ENCODE measurements around the gene TAX1BP1.

The TAX1BP1 gene

DNA sequence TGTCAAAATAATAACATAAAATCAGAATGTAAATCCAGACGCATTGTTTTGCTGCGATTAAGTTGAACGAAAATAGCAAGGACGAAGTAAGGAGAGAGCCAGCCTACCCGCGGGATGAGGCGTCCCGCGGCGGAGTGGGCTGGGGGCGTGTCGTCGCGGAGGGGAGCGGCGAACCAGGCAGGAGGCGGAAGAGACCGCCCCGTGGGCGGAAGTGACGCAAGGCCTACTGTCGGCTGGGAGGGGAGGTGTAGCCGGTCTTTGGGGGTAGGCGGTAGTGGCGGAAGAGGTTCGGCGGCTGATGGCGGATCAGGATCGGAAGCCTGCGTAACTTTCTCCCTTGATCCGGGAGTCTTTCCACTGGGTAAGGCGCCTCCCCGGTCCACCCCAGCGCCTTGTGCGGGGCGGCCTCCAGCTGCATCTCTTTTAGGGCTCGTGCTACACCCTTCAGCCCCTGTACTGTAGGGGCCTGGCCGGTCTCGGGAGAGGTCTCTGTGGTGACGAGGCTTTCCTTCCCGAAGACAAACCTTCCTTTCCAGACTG lies at the start of gene TAX1BP1:
Gene TAX1BP1 (plus strand): TSS at position 254 of the 540 bp plus-strand sequence. CDS start 8,363 bp downstream, outside the sequence.
- peak; percentile 82 for DNase-seq

DNA sequence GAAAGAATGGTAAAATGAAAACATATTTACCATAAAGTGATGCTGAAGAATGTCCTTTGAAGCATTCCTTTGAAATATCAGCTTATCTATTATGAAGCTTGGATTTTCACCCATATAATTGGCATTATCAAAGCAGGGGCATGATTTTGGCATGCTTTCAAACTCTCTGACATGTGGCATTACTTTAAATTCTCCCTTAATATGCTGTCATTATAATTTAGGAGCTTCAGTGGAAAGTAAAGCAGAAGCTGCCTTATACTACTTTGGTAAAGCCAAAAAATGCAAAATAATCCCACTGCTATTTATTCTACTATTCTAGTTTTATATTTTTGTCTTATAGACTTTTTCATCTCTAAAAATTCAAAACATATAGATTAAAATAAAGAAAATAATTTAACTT lies 49.3 kb upstream of the TAX1BP1 start:
- DNase-seq: no peak

DNA sequence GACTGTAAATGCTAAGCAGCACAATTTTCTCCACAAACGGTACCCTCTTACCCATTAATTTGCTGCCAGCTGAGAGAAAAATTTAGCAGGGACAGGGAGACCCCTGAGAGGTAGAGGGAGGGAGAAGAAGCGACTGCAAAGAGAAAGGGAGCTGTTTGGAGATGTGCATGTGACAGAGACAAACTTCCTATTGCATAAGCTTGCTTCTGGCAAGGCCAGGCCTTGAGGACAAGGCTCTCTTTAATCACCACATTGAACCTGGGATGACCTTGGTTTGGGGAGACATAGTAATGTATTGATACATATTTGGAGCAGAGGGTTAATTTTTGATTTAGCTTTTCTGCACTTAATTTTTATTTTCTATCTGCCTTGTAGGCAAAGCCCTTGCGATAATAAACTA lies 46.2 kb upstream of the TAX1BP1 start:
- no peak for DNase-seq

DNA sequence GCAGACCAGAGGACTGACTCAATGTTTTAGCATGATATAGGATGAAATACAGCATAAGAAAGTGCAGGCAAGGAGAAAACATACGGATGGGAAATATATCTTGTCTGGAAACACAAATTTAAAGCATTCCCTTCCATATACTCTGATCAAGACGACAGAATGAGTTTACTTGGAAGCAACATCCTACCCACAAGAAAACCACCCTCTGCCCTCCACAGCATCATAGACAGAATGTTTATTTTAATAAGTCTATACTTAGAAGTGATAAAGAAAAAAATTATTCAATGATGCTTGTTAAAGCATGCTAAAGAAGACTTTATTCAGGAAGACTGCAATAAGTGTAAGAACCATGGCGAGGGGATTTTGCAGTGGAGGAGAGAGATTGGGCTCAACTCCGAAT lies 44.9 kb upstream of the TAX1BP1 start:
- no peak for DNase-seq

DNA sequence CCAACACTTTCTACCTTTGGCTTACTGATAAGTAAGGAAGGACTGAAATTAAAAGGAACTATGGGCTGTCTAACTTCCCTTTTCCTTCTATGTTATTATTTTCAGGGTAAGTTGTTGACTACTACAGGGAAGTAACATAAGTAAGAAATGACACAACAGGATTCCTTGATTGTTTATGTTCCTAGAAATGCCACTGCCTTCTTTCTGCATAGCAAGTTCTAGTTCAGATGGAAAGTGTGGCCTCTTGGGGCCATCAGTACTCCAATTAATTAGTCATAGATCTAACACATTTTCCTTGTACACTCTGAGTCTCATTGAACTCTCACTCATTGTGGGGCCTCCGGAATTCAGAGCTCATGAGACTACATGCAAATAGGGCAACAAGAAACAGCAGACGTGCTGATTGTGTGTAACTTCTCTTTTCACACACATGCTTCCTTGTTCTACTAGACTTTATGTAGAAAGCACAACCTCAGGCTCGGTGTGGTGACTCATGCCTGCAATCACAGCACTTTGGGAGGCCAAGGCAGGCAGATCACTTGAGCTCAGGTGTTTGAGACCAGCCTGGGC lies 42.0 kb upstream of the TAX1BP1 start:
- DNase-seq: no peak

DNA sequence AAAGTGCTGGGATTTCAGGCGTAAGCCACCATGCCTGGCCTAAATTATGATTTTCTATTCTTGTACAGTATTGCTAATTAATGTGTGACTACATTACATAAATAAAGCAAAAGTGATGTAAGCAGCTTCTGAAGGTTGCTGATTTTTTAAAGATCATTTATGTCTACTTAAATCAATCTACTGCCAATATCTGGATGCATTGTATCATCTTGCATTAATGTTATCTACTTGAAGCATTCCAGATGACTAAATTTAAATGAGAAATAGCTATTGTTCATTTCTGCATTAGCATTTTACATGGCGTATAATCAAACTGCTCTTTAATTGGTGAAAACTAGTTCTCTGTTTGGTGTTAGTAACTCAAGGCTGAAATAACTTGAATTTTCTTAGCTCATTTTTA lies 40.2 kb upstream of the TAX1BP1 start:
- DNase-seq: no peak

DNA sequence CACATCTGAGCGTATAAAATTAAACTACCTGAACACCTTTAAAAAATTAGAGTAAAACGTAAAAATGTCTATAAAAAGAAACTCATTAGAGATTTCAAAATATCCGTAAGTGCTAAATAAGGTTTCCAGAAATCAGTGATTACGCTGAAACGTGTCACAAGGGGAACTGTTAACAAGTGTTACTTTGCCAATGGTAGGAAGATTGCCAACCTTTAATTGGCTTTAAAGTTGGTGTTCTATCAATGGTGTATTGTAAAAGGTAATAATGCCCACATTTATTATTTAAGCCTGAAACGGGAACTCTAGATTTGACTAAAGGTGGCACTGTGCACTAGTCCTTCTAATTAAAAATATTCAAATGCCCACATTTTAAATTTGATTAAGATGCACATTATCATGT lies 39.5 kb upstream of the TAX1BP1 start:
- no peak for DNase-seq

DNA sequence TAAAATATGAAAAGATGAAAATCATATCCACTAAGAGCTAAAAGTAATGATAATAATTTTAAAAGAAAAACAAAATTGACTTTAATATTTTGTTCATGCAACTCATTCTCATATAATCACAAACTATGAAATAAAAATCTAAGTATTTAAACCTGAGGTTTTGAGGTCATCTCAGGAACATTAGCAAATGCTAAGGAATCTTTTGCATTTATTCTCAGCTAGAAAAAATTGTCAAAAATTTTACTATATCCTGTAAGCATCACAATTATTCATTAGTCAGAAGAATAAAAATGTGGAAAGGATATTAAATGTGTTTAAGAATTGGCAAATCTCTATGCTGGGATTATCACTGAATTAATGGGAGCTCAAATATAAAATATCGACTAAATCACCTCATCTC lies 36.8 kb upstream of the TAX1BP1 start:
- no peak for DNase-seq

DNA sequence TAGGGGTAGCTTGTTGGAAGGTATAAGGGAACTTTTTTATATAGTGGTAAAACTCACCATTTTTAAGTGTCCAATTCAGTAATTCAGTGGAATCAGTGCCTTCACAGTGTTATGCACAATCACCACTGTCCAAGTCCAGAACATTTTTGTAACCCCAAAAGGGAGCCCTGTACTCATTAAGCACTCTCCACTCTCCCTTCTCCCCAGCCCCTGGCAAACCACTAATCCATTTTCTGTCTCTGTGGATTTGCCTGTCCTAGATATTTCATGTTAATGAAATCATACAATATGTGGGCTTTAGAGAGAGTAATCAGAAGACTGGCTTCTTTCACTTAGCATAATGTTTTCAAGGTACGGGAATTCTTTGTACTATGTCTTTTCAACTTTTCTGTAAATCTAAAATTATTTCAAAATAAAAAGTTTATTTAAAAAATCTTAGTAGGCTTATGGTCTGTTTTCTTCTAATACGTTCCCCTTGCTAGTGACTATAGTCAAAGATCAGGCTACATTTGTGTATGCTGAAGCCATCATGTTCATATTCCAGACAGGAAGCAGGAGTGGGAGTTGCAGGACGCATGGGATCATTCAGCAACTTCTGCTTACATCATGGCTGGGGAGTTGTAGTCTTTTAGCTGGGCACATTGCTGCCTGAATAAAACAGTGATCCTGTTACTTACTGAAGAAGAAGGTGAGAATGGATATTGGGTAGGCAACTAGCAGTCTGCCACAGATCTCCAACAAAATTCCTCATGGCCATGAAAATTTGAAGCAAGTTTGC lies 35.4 kb upstream of the TAX1BP1 start:
- DNase-seq: no peak

DNA sequence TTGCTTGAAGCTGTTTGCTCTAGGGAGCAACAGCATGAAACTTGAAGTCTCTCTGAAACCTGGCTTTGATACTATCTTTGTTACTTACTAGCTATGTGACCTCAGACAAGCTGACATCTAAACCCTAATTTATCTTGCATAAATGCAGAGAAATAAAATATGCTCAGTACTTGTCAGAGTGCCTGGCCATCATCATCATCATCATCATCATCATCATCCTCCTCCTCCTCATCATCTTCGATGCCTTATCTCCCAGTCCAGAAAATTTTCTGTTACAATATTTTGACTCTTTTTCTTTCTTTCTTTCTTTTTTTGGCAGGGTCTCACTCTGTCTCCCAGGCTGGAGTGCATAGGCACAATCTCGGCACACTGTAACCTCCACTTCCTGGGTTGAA lies 34.8 kb upstream of the TAX1BP1 start:
- no peak for DNase-seq

DNA sequence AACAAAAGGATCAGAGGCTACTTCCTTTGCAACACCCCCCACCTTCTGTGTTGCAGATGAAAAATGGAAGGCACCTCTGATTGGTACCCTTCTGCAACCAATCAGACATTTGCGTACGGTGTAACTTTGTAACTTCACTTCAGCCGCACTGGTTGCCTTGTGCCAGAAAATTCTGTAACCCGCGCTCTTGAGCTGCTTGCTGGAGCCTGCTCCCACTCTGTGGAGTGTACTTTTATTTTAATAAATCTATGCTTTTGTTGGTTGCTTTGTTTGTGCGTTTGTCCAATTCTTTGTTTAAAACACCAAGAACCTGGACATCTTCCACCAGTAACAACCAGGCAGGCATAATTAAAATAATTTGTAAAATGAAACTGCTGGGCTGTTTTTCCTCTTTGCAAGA lies 31.5 kb upstream of the TAX1BP1 start:
- no peak for DNase-seq

DNA sequence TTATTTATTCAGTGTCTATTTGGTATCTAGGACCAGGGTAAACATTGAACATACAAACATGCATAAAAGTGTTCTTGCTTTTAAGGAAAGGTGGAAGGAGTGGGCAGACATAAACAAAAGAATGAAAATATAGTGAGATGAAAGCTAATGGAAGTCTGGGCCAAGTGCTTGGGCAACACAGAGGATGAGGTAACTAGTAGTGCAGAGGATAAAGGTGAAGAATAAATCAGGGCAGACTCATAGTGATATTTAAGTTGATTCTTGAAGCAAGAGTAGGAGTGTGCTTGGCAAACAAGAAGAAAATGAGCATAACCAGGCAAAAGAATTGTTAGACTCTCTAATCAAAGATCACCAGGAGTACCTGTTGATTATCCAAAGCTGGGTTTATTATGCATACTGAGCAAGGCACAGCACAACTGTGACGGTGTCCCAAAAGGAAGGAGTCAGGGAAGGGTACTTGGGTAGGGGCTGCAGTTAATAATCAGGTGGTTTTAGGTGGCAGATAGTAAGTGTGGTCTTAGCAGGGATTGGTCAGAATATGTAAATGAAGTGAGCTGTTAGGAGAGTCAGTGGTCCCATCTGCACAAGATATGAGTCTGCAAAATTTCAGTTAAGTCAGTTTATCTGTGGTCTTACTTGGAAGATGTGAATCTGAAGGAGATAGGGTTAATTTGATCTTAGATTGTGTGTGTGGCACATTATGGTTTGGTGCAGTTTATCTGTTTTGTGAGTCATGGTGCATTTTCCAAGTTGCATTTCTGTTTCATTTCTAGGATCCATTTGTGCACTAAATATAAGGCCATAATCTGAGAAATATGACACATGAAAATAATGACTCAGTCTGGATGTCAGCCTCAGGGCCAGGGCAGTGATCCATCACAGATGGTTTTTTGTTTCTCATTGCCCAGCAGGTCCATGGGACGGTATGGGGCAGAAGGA lies 30.6 kb upstream of the TAX1BP1 start:
- DNase-seq: peak; percentile 25

DNA sequence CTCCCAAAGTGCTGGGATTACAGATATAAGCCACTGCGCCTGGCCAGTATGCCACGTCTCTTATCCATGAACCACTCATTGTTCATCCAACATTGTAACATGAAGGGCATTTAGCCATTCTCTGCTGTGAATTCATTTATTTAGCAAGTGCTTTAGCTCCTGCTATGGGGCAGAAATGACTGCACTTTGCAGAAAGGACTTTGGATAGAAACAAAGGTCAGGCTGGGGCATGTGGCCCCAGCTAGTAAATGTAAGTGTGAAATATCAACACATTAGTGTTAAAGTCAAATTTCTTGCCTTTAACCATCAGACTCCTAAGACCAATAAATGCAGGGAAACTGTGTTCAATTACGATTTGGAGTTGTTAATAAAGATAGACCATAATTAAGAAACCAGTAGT lies 27.7 kb upstream of the TAX1BP1 start:
- no peak for DNase-seq

DNA sequence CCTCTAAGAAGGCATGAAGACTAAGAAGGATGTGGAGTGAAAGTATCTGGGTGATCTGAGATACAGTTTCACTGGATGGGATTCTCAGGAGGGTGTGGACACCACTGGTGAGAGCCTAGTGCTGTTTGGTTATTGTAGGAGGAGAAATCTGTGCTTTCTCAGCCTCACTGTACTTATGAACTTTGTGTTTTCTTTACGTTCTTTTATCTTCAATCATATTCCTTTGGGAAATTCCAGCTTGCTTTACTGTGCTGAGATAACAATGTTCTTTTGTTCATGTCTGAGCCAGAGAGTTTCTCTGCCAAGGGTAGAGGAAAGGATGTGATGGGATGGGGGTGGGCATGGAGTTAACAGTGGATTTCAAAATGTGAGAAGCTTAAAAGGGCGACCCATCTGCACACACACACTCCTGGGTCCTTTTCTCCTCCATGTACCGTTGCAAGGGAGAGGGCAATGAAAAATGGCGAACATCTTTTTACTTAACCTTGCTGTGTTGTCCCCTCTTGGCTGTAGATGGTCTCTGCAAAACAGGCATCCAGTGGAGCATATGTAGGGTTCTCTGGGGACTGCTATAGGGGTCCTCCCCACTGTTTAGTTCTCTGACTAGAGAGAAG lies 25.0 kb upstream of the TAX1BP1 start:
- DNase-seq: no peak

DNA sequence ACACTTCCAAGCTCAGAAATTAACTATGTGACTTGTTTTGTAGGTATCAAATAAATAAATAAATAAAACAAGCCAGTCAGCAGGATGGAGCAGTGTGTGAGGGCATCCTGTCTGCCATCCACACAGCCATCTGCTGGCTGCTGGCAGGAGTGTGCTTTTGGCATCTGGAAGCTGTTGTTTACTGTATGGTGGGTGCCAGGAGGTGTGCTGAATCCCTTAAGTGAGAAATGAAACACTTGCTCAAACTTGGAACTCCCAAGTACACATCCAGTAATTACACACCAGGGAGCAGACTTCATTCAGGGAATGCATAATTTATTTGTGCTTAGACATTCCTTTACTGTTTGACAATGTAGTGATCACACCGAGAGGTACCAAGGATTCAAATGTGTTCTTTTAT lies 16.9 kb upstream of the TAX1BP1 start:
- DNase-seq: no peak

DNA sequence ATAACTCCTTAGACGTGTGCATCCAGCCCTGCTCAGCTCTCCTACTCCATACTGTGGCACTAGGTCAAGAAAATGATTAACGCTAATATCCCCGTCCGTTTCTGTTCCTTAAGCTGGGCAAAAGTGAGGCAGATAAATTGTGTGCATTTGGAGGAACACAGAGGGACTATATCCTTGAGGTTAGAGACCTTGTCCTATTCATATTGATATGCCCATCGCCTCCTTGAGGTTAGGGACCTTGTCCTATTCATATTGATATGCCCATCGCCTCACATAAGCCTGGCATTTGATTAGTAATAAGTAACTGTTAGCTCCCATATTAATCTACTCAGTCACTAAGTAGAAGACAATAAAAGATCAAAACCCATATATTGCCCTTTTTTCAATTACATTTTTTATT lies 12.9 kb upstream of the TAX1BP1 start:
- no peak for DNase-seq

DNA sequence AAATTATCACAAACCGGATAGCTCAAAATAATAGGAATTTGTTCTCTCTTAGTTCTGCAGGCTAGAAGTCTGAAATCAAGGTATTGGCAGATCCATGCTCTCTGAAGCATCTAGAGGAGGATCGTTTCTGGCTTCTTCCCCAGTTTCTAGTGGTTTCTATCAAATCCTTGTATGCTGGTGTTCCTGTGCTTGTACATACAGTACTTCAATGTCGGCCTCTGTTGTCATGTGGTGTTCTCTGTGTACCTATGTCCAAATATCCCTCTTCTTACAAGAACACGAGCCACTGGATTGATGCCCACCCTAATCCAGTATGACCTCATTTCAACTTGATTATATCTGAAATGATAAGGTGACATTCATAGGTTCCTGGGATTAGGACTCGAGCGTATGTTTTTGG lies 9.8 kb upstream of the TAX1BP1 start:
- DNase-seq: no peak

DNA sequence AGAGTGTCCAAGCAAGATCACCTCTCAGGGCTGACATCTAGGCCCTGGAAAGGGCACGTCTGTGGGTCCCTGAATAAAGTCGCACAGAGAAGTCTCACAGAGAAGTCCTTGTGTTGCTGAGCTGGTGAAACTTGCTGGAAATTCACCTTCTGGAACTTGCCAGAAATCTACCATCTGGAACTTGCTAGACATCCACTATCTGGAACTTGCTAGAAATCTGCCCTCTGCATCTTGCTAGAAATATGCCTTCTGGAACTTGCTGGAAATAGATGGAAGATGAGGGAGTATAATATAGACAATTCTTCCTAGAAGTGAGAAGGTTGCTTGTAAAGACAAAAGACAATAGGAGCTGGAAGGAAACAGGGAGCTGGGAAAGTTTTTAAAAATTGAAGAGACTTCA lies 5.4 kb upstream of the TAX1BP1 start:
- no peak for DNase-seq

DNA sequence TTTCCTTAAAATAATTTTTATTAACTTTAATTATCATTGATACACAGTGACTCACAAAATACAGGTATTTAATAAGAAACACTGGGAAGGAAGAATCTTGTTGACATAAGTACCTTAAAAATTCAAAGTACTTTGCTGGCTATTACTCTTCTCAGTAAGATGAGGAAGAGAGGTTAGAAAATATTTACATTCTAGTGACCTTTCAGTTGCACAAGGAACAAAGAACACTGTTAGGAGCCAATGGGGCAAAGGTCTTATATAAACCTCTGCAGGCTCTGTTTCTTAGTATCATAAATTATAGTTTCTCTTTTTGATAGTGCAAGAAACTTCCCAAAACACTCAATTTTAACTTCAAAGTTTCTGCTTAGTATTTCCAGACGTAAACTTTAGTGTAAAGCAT lies 4.8 kb upstream of the TAX1BP1 start:
- DNase-seq: no peak

DNA sequence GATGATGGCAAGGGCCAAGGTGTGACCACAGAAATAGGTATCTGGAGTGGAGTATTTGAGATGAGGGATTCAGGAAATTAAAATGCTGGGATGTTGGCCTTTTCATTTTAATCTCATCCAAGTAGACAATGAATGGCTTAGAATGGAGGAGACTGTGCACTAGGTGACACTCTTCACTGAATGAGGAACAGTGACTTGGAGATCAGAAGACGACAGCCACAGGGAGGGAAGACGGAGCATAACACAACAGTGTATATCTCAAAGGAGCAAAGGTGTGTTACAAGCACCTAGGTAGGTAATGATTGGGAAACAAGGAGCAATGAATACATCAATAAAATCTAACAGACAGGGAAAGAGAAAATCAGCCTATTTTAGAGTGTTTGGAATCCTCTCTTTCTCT lies 4.1 kb upstream of the TAX1BP1 start:
- no peak for DNase-seq

DNA sequence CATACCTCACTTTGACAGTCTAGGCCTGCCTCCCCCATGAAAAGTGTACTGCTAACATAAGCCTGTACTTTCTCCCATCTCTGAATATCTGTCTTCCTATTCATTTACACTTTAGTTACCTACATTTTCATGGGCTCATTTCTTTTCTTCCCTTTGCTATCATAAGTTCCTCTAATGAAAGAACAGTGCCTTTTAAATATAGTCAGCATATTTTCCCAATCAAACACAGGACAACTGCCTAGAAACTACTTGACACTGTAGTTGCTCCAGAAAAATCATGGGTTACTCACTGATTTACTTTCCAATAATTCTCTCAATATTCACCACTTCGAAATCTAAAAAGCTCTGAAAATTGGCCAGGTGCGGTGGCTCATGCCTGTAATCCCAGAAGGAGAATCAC lies 2.8 kb upstream of the TAX1BP1 start:
- no peak for DNase-seq

DNA sequence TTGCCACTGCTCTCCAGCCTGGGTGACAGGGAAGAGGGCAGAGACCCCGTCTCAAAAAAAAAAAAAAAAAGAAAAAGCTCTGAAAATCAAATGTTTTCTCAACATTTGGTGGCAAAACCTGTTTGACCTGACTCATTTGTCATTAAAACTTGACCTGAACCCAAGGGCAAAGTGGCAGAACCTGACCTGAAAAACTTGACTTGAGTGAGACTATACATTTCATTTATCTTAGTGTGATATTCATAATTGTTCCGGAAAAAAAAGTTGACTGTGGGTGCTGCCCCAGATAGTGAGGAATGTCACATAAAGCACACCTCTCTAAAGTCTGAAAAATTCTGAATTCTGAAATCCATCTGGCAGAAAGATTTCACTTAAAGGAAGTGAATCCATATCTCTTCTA lies 2.3 kb upstream of the TAX1BP1 start:
- DNase-seq: no peak

DNA sequence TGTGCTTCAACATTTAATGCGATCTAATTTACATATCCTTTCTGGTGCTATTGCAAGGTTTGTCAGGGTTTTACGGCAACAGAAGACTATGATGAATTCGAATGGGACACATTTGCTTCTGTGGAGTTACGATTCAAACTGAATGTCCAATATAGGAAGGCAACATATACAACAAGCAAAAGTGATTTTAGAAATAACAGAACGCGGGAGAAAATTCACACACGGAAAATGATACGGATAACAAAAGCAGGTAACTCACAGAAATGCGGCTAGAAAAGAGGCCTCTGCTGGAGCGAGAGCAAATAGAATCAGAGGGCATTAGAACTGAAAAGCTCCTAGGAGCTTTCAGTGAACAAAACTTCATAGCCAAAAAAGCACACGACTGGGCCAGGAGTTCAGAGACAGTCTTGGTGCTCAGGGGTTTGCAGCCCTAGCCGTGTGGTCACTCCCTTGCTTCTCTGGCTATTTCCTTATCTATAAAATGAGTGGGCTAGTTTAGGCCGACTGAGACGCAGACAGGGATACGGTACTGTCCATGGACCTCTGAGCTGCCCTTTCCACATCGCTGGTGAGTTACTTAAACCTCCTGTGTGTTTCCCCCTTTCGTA lies 557 bp upstream of the TAX1BP1 start:
- no peak for DNase-seq
